Activated CD8-positive, alpha-beta memory T cell treated with anti-CD3 and anti-CD28 coated beads for 24 hours (primary cell): Measurements from ENCODE around the gene TF.

ENCODE experiments used
- DNase-seq: peaks from one replicate; pipeline ENCODE4 v3.0.0-alpha.2; 2020

Gene TF

GRCh38 chr3:133747907-133748639 lies 1.9 kb downstream of the TF start:
- DNase-seq, result no peak

DNA sequence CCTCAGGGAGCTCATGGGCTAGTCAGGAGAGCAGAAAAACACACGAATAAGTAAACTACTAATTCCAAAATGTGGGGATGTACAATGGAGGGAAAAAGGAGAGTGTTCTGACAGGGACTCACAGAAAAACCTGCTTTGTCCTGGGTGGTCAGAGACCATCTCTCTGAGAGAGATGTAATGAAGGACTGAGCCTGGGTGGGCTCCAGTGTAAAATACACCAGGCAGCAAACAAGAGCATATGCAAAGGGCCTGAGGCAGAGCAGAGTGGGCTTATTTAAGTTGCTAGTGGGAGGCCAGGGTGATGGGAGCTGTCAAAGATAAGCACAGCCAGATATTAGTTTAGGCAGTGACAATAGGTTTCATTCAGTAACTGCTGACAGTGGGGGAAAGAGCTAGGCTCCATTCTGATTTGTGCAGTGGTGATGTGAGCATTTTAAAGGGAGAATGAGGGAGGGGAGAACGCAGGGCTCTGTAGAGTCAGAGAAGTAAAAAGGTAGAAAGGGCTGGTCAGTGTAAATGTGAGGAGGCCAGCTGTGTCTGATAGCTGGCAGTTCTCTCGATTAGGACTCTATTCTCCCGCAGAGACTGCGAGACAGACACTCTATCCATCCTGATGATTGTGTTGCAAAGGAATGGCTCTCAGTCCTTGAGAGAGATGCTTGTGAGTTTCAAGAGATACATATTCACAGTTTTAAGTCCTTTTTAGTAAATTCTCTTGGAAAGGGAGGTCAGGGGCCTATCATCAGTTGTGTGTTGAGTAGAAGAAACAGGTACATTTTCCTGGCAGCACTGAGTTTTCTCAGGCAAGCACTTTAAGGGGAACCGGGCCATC lies 3.5 kb downstream of the TF start:
- no peak for DNase-seq

- no peak for DNase-seq
Observed at GRCh38 chr3:133750259-133750656, 4.1 kb downstream of the TF start.

- DNase-seq, result no peak
Observed at GRCh38 chr3:133753107-133753778, 7.0 kb downstream of the TF start.

DNA sequence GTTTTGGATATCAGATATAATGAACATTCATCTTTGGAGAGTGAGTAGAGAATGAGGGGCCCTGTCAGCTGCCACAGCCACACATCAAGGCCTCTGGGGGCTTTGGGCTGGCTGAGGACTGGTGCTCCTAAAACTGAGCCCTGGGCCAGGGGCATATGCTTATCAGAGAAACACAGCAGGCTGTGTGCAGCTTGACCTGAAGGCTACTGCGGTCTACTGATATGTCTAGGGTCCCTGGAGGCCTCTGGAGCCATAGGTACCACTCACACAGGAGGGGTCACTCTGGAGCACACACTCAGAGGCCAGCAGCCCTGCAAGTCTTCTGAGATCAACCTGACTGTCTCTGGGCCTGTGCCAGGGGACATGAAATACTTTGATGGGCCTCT lies 7.6 kb downstream of the TF start:
- DNase-seq, result no peak

GRCh38 chr3:133754455-133754854 lies 8.3 kb downstream of the TF start:
- DNase-seq, result no peak

DNA sequence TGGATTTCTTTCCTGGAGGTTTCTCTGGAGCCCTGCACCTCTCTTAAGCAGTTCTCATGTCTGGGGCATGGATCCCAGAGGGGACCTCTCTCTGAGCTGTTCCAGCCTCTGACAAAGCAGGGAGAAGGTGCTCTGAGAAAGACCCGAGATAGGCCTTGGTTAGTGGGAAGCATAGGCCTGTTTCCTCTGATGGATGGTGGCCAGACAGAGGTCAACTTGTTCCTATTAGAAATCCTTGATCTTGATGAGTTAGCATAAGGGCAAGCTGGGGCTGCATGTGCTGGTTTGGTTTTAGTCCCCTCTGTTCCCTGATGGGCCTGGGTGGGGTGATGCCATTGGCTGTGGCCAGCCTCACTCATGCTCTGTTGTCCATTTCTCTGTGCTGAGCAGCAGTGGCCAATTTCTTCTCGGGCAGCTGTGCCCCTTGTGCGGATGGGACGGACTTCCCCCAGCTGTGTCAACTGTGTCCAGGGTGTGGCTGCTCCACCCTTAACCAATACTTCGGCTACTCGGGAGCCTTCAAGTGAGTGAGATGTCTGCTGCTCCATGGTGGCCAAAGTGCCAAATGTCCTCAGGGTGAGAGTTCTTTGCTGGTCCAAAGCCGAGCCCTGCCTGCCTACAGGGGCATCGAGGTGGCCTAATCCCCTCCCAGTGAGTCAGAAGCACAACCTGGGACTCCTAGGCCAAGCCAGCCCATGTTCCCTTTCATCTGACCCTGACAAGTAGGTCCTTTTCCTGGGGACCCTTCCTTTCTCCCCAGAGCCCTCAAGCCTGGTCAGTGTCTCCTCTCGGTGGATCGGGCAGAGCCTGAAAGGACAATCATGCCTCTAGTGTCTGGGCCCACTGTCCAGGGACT lies 9.0 kb downstream of the TF start:
- no peak for DNase-seq

DNA sequence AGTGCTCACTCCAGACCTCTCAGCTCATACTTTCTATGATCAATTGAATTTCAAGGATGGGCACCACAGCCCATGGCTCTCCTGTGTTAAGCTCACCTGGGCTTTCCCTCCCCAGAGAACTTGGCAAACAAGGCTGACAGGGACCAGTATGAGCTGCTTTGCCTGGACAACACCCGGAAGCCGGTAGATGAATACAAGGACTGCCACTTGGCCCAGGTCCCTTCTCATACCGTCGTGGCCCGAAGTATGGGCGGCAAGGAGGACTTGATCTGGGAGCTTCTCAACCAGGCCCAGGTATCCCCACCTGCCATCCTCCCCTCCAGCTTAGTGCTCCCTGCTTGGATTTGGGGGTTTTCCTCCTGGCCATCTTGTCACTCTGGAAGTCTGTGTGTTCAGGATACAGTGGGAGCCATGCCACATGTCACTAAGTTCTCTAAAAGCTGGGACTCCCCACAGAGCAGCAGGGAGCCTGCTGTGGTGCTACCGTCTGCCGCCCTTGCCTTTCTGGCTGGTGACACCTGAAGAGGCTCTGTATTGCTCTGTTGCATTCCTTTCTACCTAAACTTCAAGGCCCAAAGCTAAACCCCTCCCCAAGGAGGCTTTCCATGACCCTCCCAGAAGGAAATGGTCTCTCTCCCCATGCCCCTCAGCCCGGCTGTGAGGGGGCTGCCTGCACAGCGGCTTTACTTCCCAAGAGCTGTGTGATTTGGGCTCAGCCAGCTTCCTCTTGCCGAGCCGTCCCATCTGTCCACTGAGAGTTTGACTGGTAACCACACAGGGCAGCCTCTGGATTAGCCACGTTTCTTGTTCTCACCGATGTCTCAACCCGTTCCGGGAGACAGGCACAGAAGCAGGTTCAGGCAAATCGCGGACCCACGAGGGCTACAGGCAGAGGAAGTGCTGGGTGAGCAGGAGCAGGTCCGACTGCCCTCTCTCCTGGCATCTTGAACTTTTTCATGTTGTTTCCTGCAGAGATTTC lies 10.8 kb downstream of the TF start:
- DNase-seq, result no peak

DNA sequence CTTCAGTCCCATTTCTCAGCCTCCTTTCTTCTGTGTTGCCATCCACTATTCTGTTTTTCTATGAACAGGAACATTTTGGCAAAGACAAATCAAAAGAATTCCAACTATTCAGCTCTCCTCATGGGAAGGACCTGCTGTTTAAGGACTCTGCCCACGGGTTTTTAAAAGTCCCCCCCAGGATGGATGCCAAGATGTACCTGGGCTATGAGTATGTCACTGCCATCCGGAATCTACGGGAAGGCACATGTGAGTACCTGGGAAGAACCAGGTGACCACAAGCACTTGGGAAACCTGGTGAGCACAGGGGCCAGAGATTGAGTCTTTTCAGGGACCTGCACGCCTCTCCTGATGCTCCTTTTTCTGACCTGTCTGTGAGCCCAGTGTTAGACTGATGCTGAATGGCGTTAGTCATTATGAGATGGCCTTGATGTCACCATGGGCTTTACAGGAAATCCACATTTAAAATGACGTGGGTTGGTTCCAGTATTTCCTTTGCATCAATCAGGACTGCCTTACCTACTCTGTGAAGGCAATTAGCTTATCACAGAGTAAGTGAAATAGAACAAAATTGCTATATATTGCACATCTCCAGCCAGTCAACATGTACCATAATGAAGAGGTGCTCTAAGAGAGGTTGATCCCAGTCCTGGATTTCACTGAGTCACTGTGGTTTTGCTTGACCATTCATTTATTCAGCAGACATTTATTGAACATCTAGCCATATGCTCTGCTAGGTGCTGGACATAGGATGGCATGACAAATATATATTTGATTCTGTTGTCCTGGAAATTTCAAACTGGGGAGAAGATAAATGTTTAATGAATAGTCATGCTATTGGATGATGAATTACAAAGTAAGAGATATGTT lies 11.7 kb downstream of the TF start:
- DNase-seq, result no peak

DNA sequence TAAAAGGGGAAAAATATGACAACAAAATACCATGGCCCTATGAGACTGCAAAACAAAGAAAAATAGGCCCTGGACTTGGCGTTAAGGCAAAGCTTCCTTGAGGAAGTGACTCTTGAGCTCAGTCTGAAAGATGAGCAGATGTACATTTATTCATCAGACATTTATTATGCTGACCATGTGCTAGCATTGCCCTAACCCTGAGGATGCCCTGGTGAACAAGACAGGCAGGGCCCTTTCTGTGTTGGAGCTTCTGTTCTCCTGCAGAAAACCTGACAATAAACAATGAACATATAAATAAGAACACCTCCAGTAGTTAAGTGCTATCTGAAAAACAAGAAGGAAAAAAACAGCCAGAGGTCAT lies 12.4 kb downstream of the TF start:
- no peak for DNase-seq

DNA sequence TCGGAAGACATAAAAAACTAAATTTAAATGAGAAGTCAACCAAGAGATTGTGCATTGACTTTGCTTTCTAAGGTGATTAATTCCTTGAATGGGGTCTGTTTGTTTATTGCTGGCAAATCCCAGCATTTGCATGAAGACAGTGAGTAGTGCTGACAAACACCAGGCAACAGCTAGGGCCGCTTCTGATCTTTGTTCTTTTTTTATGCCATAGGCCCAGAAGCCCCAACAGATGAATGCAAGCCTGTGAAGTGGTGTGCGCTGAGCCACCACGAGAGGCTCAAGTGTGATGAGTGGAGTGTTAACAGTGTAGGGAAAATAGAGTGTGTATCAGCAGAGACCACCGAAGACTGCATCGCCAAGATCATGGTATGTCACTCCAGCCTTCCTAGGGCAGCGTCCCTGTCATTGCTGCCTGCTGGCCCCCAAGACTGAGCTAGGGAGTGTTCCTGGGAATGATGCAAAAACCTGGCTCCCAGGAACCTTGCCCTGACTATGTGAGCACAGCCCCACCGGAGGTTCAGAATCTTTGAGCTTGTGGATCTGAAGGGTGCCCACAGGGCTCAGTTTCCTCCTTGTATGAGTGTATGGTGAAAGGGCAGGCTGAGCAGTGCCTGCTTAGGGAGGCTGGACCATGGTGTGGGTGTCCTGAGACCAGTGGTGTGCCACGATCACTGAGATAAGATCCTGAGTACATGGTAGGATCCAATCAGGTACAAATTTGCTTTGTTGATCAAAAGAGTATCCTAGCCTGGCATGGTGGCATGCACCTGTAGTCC lies 13.0 kb downstream of the TF start:
- no peak for DNase-seq

DNA sequence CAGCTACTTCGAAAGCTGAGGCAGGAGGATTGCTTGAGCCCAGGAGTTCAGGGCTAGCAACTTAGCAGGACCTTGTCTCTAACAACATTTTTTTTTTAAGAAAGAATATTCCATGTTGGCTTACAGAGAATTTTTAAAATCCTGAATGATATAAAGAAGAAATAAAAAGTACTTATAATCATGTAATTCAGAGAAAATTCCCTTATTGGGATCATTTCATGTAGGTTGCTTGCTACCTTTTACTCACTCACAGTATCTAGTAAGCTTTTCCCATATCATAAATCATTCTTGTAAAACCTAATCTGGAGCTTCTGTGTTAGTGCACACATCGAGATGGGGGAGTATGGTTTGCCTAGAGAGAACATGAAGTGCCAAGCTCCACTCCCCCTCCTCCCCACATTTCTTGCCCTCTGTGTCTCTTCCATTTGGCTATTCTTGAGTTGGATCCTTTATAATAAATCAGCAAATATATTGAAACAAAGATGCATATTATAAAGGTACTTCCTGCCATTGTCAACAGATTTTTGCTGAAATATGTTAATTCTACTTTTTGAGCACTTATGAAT lies 13.6 kb downstream of the TF start:
- no peak for DNase-seq

DNA sequence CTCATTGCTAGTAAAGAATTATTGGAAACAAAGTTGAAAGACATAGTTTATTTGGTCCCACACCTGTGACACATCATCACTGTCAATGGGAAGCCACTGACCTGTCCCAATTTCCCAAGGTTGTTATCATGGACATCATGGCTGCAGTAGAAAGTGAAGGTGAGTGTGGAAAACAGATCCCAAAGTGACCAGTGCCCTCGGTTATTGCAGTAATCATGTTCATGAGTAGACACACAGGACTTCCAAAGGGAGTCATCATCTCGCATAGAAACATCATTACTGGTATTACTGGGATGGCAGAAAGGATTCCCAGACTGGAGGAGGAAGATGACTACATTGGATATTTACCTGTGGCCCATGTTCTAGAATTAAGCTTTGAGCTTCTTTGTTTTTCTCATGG lies 14.7 kb downstream of the TF start:
- DNase-seq, result no peak

- no peak for DNase-seq
Observed at GRCh38 chr3:133761605-133762484, 15.7 kb downstream of the TF start.

- no peak for DNase-seq
Observed at GRCh38 chr3:133762539-133762938, 16.3 kb downstream of the TF start.

- DNase-seq, result no peak
Observed at GRCh38 chr3:133763797-133764683, 17.8 kb downstream of the TF start.

DNA sequence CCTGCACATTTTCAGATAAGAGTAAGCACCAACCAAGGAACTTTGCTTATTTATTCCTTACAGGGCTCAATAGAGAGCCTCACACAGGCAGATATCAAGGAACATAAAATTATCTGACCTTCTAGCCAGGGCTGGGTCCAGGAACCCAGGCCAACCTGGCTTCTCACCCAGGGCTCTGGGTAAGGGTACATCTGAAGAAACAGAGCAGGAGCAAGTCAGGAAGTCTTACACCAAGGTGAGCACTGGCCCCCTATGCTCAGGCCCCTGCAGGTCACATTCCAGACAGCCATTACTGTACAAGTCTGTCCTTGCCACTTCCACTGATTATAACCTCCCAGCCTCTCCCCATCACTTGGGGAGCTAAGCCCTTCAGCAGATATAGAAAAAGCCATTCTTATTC lies 19.1 kb downstream of the TF start:
- DNase-seq, result no peak
